ENCODE measurements around the gene NFAT5. TPM values are rescaled to one million over a fixed set of nuclear protein-coding genes. Genes with fewer than 3 reads are reported as not detected.

Gene NFAT5
- total RNA-seq, 1 experiment from 2014 or later: 21.0 TPM

DNA sequence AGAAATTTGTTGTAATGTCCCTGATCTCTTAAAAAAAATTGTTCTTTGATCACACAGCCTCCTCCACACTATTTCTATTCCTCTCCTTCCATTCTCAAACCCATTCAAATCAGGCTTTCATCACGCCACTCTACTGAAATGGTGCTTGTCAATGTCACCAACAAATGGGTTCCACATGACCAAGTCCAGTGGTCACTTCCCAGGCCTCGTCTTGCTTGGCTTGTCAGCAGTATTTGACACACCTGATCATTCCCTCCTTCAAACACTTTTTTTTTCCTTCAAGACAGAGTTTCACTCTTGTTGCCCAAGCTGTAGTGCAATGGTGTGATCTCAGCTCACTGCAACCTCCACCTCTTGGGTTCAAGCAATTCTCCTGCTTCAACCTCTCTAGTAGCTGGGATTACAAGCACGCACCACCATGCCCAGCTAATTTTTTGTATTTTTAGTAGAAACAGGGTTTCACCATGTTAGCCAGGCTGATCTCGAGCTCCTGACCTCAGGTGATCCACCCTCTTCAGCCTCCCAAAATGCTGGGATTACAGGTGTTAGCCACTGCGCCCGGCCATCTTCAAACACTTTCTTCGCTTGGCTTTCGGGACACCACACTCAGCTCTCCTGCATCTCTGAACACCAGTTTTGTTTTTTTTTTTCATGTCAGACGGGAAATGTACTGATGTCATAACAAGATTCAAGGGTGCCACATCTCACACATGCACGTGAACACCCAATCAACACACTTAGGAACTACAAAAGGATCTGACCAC lies 142.3 kb downstream of the NFAT5 start:
- no peaks in the 10 kb centered on the region for H4K20me1 ChIP-seq (ENCODE audit: control insufficient read depth, insufficient read depth, insufficient read length)
- H4K91ac ChIP-seq (ENCODE audit: insufficient read length, low read depth, low read length): no peak overlapping the region
- H2AK5ac ChIP-seq (ENCODE audit: insufficient read length, low read length): no peak overlapping the region
- no peak overlapping the region for H3K23ac ChIP-seq (ENCODE audit: insufficient read length, low read depth, low read length)
- WGBS (ENCODE audit: extremely low coverage, insufficient read length, low lambda C conversion rate): no CpG with 5 or more reads among the region's 10 CpGs
- Mint-ChIP-seq H3K36me3 (ENCODE audit: insufficient read depth in 1 of 3, low read depth in 3 of 3) (peaks cover 0 to 30% (median under 1%) of the 10 kb centered on the region in 3 experiments; a peak in 5 of 7 replicates), H3K27me3 (ENCODE audit: low read depth) (no peaks in the 10 kb centered on the region), H3K27ac (peak overlapping the region in 1 of 3 experiments; percentile 42; a peak in 2 of 7 replicates), H3K4me3 (no peak overlapping the region), H3K4me1 (no peaks in the 10 kb centered on the region), H3K9me3 (no peaks in the 10 kb centered on the region)
- H3K9ac ChIP-seq (ENCODE audit: extremely low read depth, insufficient read length, low read length): no peak overlapping the region
- H3T11ph ChIP-seq (ENCODE audit: low read length): no peak overlapping the region
- DNase-seq: no peak
- no peak overlapping the region for H4K5ac ChIP-seq (ENCODE audit: insufficient read length, low read depth, low read length)
- no peaks in the 10 kb centered on the region for H3K79me1 ChIP-seq (ENCODE audit: insufficient read depth, low read depth, low read length, poor library complexity, severe bottlenecking)
- no peaks in the 10 kb centered on the region for H3K4me1 ChIP-seq (ENCODE audit: insufficient read depth, low read length)
- H3K18ac ChIP-seq (ENCODE audit: insufficient read length, low read depth, low read length): no peak overlapping the region
- no peak overlapping the region for H2AFZ ChIP-seq (ENCODE audit: low read length)
- H2BK120ac ChIP-seq (ENCODE audit: low read depth, low read length, poor library complexity, severe bottlenecking): no peak overlapping the region
- H2BK20ac ChIP-seq (ENCODE audit: low read depth, low read length, poor library complexity, severe bottlenecking): no peak overlapping the region
- H3K23me2 ChIP-seq (ENCODE audit: insufficient read length, low read depth, low read length, poor library complexity, severe bottlenecking): no peaks in the 10 kb centered on the region
- no peak overlapping the region for H3K4ac ChIP-seq (ENCODE audit: low read depth, low read length)
- no peak overlapping the region for H3K56ac ChIP-seq (ENCODE audit: insufficient read length, low read depth, low read length)
- H2BK12ac ChIP-seq (ENCODE audit: insufficient read length, low read depth, low read length): no peak overlapping the region
- no peak overlapping the region for H4K8ac ChIP-seq (replicated peaks; ENCODE audit: insufficient read length, low read depth, low read length)
- H2BK5ac ChIP-seq (ENCODE audit: insufficient read length, low read length): no peak overlapping the region
- no peak overlapping the region for H2BK15ac ChIP-seq (ENCODE audit: low read depth, low read length)
- no peak overlapping the region for H3K27ac ChIP-seq (ENCODE audit: insufficient read length, low read depth, low read length)
- no peaks in the 10 kb centered on the region for H3K9me3 ChIP-seq (ENCODE audit: control insufficient read depth, low read depth, low read length)
- TF ChIP-seq, protein P1, sequence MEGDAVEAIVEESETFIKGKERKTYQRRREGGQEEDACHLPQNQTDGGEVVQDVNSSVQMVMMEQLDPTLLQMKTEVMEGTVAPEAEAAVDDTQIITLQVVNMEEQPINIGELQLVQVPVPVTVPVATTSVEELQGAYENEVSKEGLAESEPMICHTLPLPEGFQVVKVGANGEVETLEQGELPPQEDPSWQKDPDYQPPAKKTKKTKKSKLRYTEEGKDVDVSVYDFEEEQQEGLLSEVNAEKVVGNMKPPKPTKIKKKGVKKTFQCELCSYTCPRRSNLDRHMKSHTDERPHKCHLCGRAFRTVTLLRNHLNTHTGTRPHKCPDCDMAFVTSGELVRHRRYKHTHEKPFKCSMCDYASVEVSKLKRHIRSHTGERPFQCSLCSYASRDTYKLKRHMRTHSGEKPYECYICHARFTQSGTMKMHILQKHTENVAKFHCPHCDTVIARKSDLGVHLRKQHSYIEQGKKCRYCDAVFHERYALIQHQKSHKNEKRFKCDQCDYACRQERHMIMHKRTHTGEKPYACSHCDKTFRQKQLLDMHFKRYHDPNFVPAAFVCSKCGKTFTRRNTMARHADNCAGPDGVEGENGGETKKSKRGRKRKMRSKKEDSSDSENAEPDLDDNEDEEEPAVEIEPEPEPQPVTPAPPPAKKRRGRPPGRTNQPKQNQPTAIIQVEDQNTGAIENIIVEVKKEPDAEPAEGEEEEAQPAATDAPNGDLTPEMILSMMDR (conservative IDR thresholded peaks at IDR 0.05): no peak
- no peak overlapping the region for H3K4me2 ChIP-seq (ENCODE audit: insufficient read depth, insufficient read length, low read length)
- no peak overlapping the region for H3K14ac ChIP-seq (ENCODE audit: insufficient read depth, low read length)
- no peaks in the 10 kb centered on the region for H3K79me2 ChIP-seq (ENCODE audit: insufficient read depth, low read length)
- no peaks in the 10 kb centered on the region for H3K27me3 ChIP-seq (ENCODE audit: insufficient read depth, low read length)

All from H9 (cell line).